HS-5 (cell line): ENCODE results near the gene ACAP1.

Experiments used
- DNase-seq: peaks from one replicate; pipeline ENCODE4 v3.0.0-alpha.2; 2012; ENCODE audit warnings: low read depth

The ACAP1 gene, protein sequence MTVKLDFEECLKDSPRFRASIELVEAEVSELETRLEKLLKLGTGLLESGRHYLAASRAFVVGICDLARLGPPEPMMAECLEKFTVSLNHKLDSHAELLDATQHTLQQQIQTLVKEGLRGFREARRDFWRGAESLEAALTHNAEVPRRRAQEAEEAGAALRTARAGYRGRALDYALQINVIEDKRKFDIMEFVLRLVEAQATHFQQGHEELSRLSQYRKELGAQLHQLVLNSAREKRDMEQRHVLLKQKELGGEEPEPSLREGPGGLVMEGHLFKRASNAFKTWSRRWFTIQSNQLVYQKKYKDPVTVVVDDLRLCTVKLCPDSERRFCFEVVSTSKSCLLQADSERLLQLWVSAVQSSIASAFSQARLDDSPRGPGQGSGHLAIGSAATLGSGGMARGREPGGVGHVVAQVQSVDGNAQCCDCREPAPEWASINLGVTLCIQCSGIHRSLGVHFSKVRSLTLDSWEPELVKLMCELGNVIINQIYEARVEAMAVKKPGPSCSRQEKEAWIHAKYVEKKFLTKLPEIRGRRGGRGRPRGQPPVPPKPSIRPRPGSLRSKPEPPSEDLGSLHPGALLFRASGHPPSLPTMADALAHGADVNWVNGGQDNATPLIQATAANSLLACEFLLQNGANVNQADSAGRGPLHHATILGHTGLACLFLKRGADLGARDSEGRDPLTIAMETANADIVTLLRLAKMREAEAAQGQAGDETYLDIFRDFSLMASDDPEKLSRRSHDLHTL

DNA sequence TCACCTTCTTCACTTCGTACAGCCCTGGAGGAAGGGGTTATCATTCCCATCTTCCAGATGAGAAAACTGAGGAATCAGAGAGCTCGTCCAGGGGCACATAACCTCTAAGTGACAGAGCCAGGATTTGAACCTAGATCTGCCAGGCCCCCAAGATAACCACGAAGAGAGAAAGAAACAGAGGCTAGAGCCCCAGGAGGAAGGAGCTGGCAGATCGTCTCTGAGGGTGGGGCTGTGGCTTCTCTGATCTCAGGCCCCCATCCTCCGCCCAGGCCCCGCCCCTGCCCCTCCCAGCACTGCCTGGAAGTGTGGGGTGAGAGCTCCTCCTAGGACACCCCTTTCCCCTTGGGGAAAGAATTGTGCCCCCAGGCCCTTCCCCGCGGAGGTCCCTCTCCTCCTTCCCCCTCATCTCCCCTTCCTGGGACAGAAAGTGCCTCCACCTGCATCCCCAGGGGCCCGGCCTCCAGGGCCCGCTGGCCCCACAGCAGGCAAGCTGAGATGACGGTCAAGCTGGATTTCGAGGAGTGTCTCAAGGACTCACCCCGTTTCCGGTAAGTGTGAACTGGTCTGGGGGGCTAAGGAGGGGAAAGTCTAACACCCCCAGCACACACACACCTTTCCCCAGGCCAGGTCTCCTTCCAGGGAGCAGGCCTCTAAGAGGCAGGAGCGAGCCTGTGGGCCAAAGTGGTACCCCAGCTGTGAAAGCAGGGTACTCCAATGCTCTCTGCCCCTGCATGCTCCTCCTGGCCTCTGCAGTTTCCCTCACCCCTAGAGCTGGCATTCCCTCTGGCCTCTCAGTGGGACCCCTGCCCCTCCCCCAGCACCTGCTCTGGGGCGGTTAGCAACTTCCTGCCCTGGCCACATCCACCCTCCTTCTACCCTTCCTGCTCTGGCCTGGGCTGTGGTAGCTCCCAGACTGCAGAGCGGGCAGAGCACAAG is at the start of gene ACAP1:
ACAP1 (plus strand) TSS at position 290 of the 936 bp plus-strand sequence; CDS start at position 496, 206 bp downstream.
- DNase-seq: no peak

DNA sequence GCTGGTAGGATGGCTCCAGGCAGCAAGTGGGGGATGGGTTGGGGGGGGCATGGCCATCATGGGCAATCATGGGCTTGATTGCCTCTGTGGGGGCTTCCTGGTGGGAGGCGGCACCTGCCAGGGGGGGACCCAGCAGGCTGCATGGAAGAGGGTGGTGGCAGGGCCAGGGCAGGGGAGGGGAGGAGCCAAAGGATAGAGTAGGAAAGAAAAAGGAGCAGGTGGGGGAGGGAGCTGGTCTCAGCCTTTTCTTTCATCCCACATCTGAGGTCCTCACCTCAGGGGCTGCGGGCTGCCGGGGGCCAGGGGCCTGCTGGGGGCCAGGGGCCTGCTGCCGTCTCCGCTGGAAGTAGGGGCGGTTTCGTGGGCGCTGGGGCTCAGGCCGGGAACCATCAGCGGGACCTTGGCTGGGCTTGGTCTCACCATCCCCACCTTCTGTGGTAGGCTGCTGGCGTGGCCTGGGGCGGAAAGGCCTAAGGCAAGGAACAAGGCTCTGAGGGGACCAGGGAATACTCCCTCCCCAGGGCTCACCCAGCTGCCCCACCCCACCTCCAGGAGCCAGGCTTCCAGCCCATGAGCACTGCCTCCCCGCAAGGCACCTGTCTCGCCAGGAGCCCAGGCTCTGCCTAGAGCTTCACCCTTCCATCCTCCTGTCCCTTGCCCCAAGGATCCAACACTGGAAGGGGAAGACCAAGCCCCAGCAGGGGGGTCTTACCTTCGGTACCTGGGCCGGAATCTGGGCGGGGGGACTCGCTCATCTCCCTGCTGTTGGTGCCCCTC is 46.9 kb upstream of the ACAP1 start:
- DNase-seq: no peak

DNA sequence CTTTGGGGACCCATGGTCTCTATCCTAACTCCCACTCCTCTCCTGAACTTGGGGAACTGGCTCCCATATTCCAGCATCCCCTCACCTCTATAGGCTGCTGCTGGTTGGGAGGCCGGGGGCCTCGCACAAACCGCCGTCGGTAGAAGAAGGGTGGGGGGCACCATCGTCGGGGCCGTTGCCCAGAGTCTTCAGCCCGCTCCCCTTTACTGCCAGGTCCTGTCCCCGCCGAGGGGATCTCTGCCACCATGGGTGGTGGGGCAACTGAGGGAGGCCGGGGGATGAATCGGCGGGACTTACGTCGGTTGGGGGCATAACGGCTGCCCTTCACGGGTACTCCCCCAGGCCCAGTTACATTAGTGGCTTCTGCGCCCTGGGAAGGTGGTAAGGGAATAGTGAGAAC is 46.2 kb upstream of the ACAP1 start:
- DNase-seq: no peak

DNA sequence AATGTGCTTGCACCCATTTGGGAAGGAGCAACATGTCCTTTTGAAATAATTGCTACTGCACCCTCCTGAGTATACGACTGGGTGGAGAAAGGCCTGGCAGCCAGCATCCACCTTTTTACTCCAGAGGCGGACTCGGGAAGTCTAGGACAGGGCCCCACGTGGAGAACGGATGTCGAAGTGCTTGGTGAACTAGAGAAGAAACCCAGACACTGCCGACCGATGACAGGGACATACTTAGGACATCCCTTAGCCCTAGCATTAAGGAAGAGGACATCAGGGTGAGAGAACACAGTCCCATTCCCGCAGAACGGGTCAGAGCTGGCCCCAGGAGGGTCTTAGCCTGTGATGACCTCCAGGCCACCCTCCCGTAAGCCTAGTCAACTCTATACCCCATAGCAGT is 45.6 kb upstream of the ACAP1 start:
- no peak for DNase-seq

DNA sequence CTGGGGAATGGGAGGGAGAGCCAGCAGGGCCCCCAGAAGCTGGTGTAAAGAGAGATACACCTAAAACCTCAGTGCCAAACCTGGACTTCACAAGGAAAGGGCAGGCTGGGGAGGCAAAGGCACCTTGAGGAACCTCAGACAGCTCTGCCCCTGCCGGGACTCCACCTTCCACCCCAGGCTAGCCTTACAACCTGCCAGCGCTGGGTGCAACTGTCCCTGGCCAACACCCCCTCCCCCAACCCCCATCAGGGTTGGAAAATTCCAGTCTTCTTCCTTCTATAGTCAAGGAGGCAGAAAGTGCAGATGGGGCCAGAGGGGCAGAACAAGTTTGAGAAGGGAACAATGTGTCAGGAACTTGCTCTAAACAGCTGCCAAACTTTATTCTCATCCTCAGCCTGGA is 44.1 kb upstream of the ACAP1 start:
- DNase-seq: no peak

DNA sequence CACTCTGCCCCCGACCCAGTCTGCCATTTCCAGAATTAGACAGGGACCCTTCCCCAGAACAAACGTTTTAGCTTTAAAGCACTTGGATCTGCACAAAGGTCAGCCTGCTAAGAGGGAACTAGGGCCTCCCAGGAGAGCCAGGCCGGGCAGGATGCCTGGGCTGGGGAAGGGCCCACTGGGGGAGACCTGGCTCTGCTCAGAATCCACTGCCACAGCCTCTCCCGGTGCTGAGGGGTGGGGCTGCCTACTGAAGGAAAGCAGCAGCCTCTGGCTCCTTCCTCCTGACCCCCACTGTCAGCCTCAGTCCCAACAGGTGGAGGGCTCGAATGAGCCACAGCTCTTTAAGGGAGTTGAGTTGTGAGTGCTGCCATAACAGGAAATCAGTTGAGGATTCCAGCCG is 43.6 kb upstream of the ACAP1 start:
- DNase-seq: no peak

DNA sequence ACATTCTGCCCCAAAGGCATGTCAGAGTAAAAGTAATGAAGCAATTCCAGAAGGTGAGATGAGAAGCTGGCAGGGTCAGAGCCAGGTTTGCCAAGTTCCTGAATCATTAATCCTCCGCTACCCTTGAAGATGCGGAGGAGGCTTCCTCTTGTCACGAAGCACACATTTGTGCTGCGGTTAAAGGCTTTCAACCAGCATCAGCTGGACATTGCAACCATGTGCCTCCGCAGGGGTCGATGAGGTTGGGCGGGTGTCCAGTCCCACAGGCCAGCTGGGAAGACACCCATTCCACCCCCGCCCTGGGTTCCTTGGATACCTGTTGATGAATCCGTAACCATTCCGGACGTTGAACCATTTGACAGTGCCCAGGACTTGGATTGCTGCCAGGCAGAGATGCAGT is 43.2 kb upstream of the ACAP1 start:
- DNase-seq: no peak

DNA sequence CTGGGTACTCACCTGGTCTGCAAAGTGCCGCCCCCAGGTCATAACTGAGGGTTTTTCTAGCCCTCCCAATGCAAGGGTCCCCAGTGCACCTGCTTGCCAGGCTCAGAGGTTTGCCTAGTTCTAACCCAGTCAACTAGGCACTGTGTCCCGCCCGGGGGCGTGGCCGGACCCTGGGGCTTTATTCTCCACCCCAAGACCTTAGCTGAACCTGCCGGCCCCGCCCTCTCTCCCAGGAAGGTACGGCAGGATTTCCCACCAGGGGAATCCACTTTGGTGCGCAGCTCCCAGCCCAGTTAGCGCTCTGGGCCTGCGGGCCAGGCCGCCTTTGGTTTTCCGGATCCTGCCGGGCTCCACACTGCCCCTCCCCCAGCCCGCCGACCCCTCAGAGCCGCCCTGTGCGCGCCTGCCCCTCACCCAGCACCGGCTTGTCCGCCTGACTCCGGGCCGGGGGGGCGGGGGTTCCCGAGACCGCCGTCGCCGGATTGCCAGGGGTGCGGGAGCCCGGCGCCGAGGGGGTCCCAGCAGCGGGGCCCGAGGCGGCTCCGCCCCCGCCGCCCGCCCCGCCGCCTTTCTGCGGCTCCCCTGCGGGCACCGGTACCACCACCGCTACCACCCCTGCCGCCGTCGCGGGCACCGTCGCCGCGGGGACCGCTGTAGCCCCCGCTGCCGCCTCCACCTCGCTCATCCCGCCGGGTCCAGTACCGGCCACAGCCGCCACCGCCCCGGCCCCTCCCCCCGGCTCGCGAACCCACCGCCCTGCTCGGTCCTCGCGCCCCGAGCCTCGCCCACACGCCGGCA is 42.3 kb upstream of the ACAP1 start:
- no peak for DNase-seq

DNA sequence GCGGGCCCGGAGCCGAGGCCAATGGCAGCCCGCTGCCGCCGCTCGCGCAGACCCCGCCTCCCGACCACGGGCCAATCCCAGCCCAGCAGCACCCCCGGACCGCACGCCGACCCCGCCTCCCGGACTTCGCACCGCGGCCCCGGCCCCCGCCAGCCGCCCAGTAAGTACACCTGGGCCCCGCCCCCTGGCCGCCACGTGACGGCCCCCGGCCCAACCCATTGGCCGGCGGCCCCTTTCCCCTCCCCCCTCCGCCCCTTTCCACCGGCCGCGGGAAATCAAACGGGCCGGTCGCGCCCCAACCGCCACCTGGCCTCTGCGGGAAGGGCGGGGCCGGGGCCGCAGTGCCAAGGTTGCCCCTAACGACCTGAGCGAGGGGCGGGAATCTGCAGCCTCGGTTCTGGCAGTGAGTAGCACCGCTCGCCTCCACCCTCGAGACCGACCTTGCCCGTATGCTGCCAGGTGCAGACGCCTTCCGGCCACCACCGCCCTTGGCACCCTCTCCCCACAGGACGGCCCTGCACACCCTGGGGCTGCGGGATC is 41.6 kb upstream of the ACAP1 start, which contains the start of gene YBX2:
YBX2 (minus strand) TSS at position 26 of the 540 bp plus-strand sequence. CDS start 139 bp downstream, outside the sequence.
- DNase-seq: no peak

DNA sequence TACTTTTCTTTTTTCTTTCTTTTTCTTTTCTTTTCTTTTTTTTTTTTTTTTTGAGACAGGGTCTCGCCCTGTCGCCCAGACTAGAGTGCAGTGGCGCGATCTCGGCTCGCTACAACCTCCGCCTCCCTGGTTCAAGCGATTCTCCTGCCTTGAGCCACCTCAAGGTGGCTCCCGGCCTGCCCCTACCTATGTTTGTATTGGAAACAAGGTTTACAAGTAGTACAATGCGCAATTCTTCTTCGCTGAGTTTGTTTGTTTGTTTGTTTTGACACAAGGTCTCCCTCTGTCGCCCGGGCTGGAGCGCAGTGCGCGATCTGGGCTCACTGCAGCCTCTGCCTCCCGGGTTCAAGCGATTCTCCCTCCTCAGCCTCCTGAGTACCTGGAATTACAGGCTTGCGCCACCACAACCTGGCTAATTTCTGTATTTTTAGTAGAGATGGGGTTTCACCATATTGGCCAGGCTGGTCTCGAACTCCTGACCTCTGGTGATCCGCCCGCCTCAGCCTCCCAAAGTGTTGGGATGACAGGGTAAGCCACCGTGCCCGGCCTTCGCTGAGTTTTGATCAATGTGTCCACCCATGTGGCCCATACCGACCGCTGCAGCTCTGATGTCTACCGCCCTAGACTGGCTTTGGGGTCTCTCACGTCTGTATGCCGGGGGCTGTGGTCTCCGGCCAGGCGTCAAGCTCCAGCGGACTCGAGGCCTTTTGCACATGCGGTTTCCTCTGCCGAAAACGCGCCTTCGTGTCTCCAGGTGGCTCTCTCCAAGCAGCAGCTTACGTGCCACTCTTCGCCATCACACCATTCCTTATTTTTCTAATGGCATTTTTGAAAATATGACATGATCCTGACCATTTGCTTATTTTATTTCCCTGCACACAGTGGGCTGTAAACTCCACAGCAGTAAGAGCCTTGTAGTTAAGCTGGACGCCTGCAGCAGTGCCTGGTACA is 40.8 kb upstream of the ACAP1 start:
- no peak for DNase-seq

DNA sequence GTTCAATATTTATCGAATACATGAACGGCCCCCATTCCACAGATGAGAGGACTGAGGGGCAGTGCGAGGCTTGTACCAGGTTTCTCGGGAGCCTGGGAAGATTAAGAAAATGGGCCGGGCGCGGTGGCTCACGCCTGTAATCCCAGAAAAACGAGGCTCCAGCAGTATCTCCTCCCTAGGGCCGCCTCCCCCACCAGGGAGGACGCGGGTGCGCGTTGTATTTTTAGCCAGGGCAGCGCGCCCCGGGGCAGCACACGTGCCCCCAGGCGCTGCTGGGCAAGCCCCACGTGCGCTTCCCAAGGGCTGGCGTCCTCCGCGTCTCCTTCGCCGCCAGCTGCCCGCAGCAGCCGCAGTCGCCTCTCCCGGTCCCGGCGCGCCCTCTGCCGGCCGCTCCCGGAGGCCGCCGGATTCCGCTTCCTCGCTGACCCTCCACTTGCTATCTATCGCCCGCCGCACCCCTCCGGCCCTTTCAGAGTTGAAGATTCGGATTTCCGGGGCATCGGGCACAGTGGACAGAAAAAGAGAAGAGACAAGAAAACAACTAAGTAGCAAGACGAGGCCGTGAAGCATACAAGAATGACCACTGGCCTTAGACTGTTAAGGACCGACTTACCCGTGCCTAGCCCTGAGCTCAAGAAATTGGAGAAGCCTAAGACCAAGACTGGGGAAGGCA is 40.0 kb upstream of the ACAP1 start:
- DNase-seq: no peak

DNA sequence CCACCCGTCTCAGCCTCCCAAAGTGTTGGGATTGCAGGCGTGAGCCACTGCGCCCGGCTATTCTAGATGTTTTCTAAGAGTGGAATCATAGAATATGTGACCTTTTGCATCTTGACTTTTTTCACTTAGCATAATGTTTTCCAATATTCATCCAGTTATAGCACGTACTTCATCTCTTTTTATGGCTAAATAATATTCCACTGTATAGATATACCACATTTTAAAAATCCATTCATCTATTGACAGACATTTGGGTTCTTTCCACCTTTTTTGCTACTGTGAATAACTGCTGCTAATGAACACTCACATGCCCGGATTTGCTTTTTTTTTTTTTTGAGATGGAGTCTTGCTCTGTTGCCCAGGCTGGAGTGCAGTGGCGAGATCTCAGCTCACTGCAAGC is 32.1 kb upstream of the ACAP1 start:
- no peak for DNase-seq

DNA sequence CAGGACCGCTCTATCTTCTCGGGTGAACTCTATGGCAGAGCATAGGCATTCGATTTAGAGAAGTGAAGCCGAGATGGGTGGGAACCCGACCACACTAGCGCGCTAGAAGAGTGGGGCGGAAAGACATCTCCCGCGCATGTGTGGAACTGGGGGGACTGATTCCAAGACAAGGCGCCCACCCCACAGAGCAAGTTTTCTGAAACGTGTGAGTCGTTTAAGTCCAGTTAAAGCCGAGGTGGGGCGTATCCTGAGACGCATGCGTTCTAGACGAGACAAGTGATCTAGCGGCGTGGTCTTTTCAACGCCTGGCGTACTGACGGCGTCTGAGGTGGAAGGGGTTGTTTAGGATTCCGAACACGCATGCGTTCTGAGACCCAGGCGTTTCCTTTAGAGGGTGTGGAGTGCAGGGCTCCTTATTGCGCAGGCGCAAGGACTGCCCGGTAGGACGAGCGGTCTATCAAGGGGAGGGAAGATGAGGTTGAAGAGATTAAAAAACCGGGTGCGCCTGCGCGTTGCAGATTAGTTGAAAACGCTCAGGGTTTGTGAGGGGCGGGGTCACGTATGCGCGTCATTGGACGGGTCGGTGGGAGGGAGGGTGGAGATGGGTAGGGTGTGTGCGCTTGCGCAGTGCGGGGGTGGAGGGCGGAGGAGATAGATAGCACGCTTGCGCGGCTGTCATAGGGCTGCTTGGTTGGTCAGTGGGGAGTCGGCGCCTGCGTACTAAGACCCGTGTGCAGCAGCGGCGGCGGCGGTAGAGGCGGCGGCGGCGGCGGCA is 29.2 kb upstream of the ACAP1 start, which contains the start of gene EIF5A:
EIF5A (plus strand) TSS at position 718 of the 775 bp plus-strand sequence. CDS start 2,008 bp downstream, outside the sequence.
- DNase-seq: peak; percentile 100

DNA sequence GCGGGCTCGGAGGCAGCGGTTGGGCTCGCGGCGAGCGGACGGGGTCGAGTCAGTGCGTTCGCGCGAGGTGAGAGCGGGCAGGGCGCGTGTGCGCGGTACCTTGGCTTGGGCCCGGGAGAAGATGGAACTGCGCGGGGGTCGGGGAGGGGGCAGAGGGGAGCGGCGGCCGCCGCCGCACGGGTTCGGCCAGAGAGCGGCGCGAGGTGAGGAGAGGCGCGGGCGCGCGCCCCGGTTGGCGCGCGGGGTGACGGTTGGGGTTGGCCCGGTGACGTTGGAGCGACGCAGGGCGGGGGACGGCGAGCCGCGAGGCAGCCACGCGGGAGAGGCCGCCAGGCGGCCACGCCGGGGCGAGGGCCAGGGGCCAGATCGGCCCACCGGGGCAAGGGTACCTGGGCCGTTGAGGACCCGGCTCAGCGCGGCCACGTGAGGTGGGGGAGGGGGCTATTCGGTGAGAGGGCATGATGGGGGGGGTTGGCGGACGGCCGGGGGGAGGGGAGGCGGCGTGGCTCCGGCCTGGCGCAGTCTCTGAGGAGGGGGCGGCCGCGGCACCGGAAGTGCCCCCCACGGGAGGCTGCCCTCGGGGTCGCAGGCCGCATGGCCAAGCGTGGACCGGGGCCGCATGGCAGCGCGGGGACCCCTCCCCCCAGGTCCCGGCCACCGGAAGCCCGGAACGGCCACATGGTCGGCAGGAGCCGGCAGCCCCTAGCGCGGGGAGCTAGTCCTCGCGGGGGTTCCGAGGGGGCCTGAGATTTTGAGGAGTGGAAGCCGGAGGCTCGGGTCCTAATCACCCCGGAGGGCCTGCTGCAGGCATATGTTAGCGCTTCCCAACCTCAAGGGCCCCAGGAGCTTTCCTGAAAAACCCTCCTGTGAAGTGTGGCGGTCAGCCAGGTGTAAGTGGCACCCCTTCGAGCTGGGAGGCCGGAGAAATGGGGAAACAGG is 28.4 kb upstream of the ACAP1 start:
- DNase-seq: no peak

DNA sequence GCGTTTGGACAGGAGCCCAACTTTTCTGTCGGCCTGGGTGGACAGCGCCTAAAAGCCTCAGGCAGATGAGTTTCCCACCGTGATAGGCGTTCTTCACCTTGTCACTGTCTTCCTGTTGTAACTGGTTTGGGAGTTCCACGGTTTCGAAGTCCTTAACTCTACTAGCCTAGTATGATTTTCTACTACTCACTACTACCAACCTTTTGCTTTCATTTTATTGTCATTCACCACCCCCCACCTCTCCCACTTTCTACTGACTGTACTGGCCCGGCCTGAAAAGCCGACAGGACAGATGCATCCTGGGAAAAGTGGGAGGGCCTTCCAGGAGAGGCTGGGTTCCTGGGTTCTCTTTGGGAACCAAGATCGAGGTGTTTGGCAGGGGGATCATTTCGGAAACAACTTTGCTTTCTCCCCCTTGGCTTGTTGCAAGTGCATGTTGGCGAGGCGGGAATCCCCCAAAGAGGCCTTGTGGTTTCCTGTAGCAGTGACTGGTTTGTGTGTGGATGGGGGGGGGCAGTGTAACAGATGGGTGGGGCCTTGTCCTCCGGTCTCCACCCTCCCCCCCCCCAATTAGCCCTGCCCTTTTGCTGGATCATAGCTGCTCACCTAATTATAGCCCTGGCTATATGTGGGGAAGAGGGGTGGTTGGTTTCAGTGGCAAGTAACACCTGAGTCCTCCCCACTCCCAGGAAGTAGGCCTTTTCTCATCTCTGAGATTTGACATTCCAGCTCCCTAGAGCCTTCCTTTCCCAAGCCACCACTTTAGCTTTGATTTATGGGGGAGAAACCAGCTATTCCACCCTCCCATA is 27.5 kb upstream of the ACAP1 start:
- DNase-seq: peak; percentile 76

DNA sequence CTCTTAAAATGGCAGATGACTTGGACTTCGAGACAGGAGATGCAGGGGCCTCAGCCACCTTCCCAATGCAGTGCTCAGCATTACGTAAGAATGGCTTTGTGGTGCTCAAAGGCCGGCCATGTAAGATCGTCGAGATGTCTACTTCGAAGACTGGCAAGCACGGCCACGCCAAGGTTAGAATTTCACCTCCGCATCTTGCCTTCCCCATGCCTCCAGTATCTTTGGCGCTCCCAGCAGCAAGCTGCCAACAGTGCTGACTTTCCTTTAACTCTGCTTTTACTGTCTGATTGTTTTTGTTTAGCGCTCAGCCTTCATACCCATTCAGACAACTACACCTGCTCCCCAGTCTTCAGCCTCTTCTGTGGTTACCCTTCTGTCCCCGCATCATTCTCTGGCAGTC is 26.7 kb upstream of the ACAP1 start:
- DNase-seq: no peak
